GM12864 (cell line): Measurements from ENCODE around the gene ARRB2.

Experiments used
- DNase-seq: peaks from one replicate; pipeline ENCODE4 v3.0.0-alpha.2; 2011; ENCODE audit warnings: low read depth
- H3K4me3 ChIP-seq: 2 replicates; pipeline ENCODE4 v1.5.1; 2011; ENCODE audit warnings: mild to moderate bottlenecking, low read depth, low read length, control low read depth
- CTCF ChIP-seq: IDR thresholded peaks from 2 replicates; pipeline ENCODE4 v1.5.1; 2011; ENCODE audit warnings: low read depth, mild to moderate bottlenecking, moderate library complexity, low read length, control low read depth, inconsistent platforms; ENCODE audit errors: missing control alignments

The ARRB2 gene

GRCh38 chr17:4672055-4672630 is 38.3 kb upstream of the ARRB2 start:
- no peak for TF ChIP-seq CTCF
- DNase-seq = no peak
- no peak overlapping the region for H3K4me3 ChIP-seq

- H3K4me3 ChIP-seq = no peak overlapping the region
- DNase-seq = no peak
- TF ChIP-seq CTCF = no peak
Measured at GRCh38 chr17:4672751-4673150, 37.7 kb upstream of the ARRB2 start.

- no peak for DNase-seq
- TF ChIP-seq CTCF = no peak
- no peak overlapping the region for H3K4me3 ChIP-seq
Measured at GRCh38 chr17:4673169-4673568, 37.3 kb upstream of the ARRB2 start.

GRCh38 chr17:4673986-4674684 is 36.3 kb upstream of the ARRB2 start:
- no peak for DNase-seq
- TF ChIP-seq CTCF = no peak
- H3K4me3 ChIP-seq = no peak overlapping the region

- H3K4me3 ChIP-seq = no peak overlapping the region
- TF ChIP-seq CTCF = no peak
- no peak for DNase-seq
Measured at GRCh38 chr17:4674685-4674998, 35.8 kb upstream of the ARRB2 start.

- DNase-seq = no peak
- no peak overlapping the region for H3K4me3 ChIP-seq
- no peak for TF ChIP-seq CTCF
Measured at GRCh38 chr17:4675791-4676190, 34.6 kb upstream of the ARRB2 start.

- H3K4me3 ChIP-seq = no peak overlapping the region
- no peak for TF ChIP-seq CTCF
- no peak for DNase-seq
Measured at GRCh38 chr17:4676791-4677190, 33.6 kb upstream of the ARRB2 start.
